Epithelial cell of esophagus (primary cell): ENCODE results near the gene SYNE3.
A peak's percentile ranks its signal among the peaks of the same experiment; 100 is the strongest.

ENCODE experiments used
- DNase-seq: peaks from one replicate; pipeline ENCODE4 v3.0.0; 2010; ENCODE audit warnings: low read depth
- H3K4me3 ChIP-seq: 2 replicates; pipeline ENCODE4 v1.5.1; 2011; ENCODE audit warnings: mild to moderate bottlenecking, low read length, control low read depth
- TF ChIP-seq, protein P1 (sequence below): IDR thresholded peaks from 2 replicates; pipeline ENCODE4 v1.5.1; 2011; ENCODE audit warnings: low read depth, mild to moderate bottlenecking, low read length, control low read depth, inconsistent platforms; ENCODE audit not compliant: insufficient read depth; ENCODE audit errors: missing control alignments

The SYNE3 gene

DNA sequence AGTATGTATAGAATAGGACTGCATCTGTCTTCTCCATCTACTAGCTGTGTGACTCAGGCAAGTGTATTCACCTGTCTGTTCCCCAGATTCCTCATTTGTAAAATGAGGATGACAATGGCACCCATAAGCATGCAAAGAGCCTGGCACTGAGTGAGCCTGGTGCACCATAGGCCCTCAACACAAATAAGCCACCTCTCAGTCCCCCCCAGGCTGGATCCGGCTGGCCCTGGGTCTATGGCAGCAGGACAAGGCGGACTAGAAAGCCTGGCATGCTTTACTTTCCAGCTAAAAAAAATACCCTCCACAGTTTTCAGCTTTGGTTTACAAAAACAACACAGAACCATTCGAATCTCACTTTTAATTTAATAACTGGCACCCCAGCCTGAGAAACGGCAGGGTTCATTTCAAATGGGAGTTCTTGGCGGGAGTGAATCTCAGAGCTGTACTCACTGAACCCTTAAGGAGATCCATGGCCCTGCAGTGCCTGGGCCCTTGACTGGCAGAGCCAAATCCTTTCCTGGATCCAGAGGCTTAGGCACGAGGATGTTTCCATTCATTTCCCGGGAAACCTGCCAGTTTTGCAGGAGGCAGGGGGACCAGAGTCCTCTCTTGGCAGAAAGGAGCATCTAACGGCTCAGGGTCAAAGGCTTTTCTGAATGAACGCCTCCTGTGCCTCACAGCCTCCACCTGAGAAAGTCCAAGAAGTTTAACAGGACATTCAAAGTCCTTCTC is 17.7 kb downstream of the SYNE3 start:
- no peak overlapping the region for H3K4me3 ChIP-seq
- TF ChIP-seq, protein P1, sequence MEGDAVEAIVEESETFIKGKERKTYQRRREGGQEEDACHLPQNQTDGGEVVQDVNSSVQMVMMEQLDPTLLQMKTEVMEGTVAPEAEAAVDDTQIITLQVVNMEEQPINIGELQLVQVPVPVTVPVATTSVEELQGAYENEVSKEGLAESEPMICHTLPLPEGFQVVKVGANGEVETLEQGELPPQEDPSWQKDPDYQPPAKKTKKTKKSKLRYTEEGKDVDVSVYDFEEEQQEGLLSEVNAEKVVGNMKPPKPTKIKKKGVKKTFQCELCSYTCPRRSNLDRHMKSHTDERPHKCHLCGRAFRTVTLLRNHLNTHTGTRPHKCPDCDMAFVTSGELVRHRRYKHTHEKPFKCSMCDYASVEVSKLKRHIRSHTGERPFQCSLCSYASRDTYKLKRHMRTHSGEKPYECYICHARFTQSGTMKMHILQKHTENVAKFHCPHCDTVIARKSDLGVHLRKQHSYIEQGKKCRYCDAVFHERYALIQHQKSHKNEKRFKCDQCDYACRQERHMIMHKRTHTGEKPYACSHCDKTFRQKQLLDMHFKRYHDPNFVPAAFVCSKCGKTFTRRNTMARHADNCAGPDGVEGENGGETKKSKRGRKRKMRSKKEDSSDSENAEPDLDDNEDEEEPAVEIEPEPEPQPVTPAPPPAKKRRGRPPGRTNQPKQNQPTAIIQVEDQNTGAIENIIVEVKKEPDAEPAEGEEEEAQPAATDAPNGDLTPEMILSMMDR = no peak

DNA sequence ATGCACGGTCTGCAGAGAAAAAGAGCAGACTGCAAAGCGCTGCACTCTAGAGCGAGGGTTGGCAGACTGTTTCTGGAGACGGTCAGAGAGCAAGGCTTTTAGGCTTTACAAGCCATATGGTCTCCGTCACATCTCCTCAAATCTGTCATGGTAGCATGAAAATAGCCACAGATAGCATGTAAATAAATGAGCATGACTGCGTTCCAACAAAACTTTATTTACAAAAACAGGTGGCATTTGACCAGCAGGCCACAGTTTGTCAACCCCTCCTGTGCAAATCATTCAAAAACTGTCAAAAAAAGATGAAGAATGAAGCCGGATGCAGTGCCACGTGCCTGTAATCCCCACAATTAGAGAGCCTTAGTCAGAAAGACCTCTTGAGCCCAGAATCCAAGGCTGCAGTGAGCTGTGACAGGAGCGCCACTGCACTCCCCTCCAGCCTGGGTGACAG is 18.9 kb downstream of the SYNE3 start:
- no peak overlapping the region for H3K4me3 ChIP-seq
- TF ChIP-seq, protein P1 = no peak
- DNase-seq = no peak

More for the DNA sequence above, 17.7 kb downstream of the SYNE3 start:
- no peak for DNase-seq

DNA sequence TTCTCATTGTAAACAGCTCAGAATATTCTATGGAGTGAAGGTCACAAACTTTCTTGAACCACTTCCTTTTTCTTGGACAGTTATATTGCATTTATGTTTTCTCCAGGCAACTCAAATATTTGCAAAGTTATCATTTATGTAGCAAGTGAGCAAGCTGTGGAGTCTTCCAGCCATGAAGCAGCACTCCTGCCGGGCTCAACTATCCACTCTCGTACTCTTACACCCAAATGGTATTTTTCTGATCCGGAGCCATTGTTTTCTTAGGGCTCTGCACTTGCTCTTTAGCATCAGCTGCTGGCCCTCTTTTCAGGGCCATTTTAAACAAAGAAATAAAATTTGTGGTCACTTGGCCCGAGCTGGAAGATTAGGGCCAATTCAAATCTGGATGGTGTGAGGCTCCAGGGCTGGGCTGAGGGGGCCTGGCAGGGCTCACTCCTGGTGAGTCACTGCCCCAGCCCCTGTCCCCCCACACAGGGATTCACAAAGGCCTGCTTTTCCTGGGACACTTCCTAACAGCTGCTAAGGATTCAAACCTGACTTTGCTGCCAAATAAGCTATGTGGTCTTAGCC is 19.7 kb downstream of the SYNE3 start:
- TF ChIP-seq, protein P1 = no peak
- DNase-seq = no peak
- no peak overlapping the region for H3K4me3 ChIP-seq

DNA sequence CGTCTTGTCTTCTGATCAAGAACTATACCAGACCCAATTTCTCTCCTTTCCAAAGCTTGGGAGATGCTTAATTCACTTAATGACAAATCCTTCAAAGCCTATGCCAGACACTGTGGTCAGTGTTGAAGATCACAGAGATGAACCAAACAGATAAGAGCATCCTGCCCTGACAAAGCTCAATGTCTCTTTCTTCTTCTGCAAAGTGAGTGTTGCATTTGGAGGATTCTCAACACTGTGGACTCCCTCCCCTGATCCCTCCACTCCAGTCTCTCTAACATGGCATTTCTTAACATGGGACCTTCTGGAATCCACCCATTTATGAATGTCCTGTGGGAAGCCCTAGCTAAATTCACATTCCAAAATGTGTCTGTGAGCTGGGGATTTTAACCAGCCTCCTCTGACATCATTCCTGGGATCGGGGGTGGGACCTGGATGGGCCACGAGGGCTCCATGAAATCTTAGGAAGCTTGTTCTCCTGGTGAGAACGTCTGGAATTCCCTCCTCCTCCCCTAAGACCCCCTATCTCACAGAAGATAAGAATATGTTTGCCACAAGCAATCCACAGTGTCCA is 20.3 kb downstream of the SYNE3 start:
- TF ChIP-seq, protein P1 = no peak
- no peak overlapping the region for H3K4me3 ChIP-seq
- no peak for DNase-seq

DNA sequence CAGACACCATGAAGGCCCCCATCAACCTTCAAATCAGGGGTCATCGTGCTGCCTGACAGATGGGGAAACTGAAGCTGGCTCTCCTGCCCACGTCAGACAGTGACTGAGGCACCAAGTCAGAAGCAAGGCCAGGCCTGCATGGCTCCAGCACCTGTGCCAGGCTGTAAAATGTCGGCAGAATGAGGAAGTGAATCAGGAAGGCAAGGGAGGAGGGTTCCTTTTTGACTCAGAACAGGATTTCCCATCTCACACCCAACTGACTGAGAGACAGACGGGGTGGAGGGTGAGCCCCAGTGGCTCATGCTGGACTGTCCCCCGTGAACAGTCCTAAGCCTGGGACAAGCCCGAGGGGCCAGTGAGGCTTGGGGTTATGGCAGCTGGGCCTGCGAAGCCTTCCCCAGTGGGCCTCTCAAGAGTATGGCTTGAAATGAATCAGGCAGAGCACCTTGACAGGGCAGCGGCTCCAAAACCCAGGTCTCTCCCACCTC is 20.9 kb downstream of the SYNE3 start:
- peak; percentile 71 for DNase-seq
- no peak overlapping the region for H3K4me3 ChIP-seq
- TF ChIP-seq, protein P1 = no peak

DNA sequence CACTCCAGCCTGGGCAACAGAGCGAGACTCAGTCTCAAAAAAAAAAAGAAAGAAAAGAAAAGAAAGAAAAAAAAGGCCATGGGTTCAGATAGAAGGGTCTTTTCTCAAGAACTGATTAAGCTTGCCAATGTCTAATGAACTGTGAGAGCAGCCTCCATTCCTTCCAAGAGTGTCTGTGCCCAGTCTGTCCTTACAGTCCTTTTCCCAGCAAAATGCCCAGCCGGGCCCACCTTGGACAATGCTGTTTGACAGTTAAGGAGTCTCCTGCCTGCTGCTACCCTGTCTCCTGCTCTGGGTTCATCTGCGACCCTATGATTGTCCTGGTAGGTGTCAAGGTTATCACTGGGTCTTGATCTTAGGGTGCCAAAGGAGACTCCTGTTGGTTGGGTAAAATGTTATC is 21.4 kb downstream of the SYNE3 start:
- TF ChIP-seq, protein P1 = no peak
- H3K4me3 ChIP-seq = no peak overlapping the region
- no peak for DNase-seq
